Loucy (cell line): ENCODE data around the gene SYT13.

ENCODE experiments used
- H2AFZ ChIP-seq: fragments of 200-600 bp; sonication (generic); 2 replicates; pipeline ENCODE4 v1.6.0; 2016; ENCODE audit warnings: antibody characterized with exemption, mild to moderate bottlenecking, low read length, moderate library complexity
- H3F3A ChIP-seq: fragments of 200-600 bp; 2 replicates; pipeline ENCODE4 v1.6.0; 2016; ENCODE audit warnings: antibody characterized with exemption, low read depth, mild to moderate bottlenecking
- H3K27me3 ChIP-seq: fragments of 200-600 bp; sonication (generic); 2 replicates; pipeline ENCODE4 v1.6.1; 2014; ENCODE audit warnings: low read length, mild to moderate bottlenecking; ENCODE audit not compliant: insufficient read depth, poor library complexity, severe bottlenecking
- H3K36me3 ChIP-seq: fragments of 200-600 bp; sonication (generic); 2 replicates; pipeline ENCODE4 v1.6.1; 2016; ENCODE audit warnings: low read length; ENCODE audit not compliant: insufficient read depth
- H3K4me1 ChIP-seq: fragments of 200-600 bp; sonication (generic); 2 replicates; pipeline ENCODE4 v1.5.1; 2014; ENCODE audit warnings: low read length, mild to moderate bottlenecking; ENCODE audit not compliant: insufficient read depth, poor library complexity, severe bottlenecking
- H3K4me2 ChIP-seq: fragments of 200-600 bp; sonication (generic); 2 replicates; pipeline ENCODE4 v1.6.0; 2014; ENCODE audit warnings: antibody characterized with exemption, low read length, low read depth, mild to moderate bottlenecking; ENCODE audit not compliant: poor library complexity, severe bottlenecking
- H3K4me3 ChIP-seq: fragments of 200-600 bp; sonication (generic); 2 replicates; pipeline ENCODE4 v1.5.1; 2014; ENCODE audit warnings: low read length, mild to moderate bottlenecking, mixed read lengths; ENCODE audit not compliant: poor library complexity, severe bottlenecking
- H3K79me2 ChIP-seq: fragments of 200-600 bp; sonication (generic); 2 replicates; pipeline ENCODE4 v1.6.1; 2014; ENCODE audit warnings: low read length; ENCODE audit not compliant: insufficient read depth
- H3K9ac ChIP-seq: fragments of 200-600 bp; sonication (generic); 2 replicates; pipeline ENCODE4 v1.6.0; 2014; ENCODE audit warnings: mild to moderate bottlenecking, low read depth, low read length, moderate library complexity; ENCODE audit not compliant: poor library complexity, severe bottlenecking
- H3K9me2 ChIP-seq: fragments of 200-600 bp; sonication (generic); replicated peaks from 2 replicates; pipeline ENCODE4 v1.6.1; 2016; ENCODE audit warnings: low read depth, low read length, mixed read lengths
- H3K9me3 ChIP-seq: fragments of 200-600 bp; sonication (generic); 2 replicates; pipeline ENCODE4 v1.6.1; 2014; ENCODE audit warnings: mild to moderate bottlenecking, antibody characterized with exemption, low read length, low read depth; ENCODE audit not compliant: insufficient read depth
- H4K20me1 ChIP-seq: fragments of 200-600 bp; sonication (generic); 2 replicates; pipeline ENCODE4 v1.6.0; 2014; ENCODE audit warnings: antibody characterized with exemption, low read length, mild to moderate bottlenecking; ENCODE audit not compliant: insufficient read depth, poor library complexity, severe bottlenecking
- EZH2phosphoT487 ChIP-seq: fragments of 200-600 bp; IDR thresholded peaks from 2 replicates; pipeline ENCODE4 v1.6.1; 2018; ENCODE audit warnings: antibody characterized with exemption, mild to moderate bottlenecking, moderate library complexity, borderline replicate concordance
- TF ChIP-seq, protein P1 (sequence below): fragments of 200-600 bp; sonication (generic); conservative IDR thresholded peaks from 2 replicates; pipeline ENCODE4 v1.5.1; 2014; ENCODE audit warnings: mild to moderate bottlenecking, antibody characterized with exemption, low read length

SYT13 gene

DNA sequence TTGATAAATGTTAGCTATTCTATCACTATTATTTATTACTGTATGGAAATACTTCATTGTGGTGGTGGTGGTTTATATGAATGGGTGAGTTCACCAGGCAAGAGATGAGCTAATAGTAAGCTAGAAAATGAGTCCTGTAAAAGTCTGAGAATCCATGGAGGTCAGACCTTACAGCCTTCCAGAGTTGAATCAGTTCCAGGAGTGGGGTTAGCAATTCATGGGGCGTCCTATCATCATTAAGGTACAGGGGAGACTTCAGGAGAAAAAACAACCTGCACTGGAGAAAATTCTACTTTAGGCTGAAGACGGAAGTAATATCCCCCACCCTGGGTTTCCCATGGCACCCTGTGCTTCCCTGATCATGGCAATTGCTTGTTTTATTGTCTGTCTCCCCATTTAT lies 6.5 kb downstream of the SYT13 start:
- Histone ChIP-seq H3K4me3 (no peak overlapping the region), H3K36me3 (no peaks in the 10 kb centered on the region), H3K9me3 (no peaks in the 10 kb centered on the region), H3K9me2 (no peaks in the 10 kb centered on the region), H3K79me2 (no peaks in the 10 kb centered on the region), H3K4me2 (no peak overlapping the region), H2AFZ (no peak overlapping the region), H4K20me1 (no peaks in the 10 kb centered on the region), H3K9ac (no peak overlapping the region), H3F3A (no peaks in the 10 kb centered on the region), H3K27me3 (no peaks in the 10 kb centered on the region), H3K4me1 (peaks cover 37% of the 10 kb centered on the region)
- TF ChIP-seq, protein P1, sequence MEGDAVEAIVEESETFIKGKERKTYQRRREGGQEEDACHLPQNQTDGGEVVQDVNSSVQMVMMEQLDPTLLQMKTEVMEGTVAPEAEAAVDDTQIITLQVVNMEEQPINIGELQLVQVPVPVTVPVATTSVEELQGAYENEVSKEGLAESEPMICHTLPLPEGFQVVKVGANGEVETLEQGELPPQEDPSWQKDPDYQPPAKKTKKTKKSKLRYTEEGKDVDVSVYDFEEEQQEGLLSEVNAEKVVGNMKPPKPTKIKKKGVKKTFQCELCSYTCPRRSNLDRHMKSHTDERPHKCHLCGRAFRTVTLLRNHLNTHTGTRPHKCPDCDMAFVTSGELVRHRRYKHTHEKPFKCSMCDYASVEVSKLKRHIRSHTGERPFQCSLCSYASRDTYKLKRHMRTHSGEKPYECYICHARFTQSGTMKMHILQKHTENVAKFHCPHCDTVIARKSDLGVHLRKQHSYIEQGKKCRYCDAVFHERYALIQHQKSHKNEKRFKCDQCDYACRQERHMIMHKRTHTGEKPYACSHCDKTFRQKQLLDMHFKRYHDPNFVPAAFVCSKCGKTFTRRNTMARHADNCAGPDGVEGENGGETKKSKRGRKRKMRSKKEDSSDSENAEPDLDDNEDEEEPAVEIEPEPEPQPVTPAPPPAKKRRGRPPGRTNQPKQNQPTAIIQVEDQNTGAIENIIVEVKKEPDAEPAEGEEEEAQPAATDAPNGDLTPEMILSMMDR = no peak
- TF ChIP-seq EZH2phosphoT487 = no peak

- Histone ChIP-seq H3K9ac (no peak overlapping the region), H3K79me2 (no peaks in the 10 kb centered on the region), H3K9me3 (no peaks in the 10 kb centered on the region), H3K4me3 (no peak overlapping the region), H3K27me3 (no peaks in the 10 kb centered on the region), H3K9me2 (no peaks in the 10 kb centered on the region), H3F3A (no peaks in the 10 kb centered on the region), H3K4me2 (no peak overlapping the region), H4K20me1 (no peaks in the 10 kb centered on the region), H2AFZ (no peak overlapping the region), H3K36me3 (no peaks in the 10 kb centered on the region), H3K4me1 (peaks cover 41% of the 10 kb centered on the region)
- no peak for TF ChIP-seq EZH2phosphoT487
- TF ChIP-seq, protein P1 = no peak
These were observed 7.4 kb downstream of the SYT13 start for GRCh38 chr11:45278714-45279113.

DNA sequence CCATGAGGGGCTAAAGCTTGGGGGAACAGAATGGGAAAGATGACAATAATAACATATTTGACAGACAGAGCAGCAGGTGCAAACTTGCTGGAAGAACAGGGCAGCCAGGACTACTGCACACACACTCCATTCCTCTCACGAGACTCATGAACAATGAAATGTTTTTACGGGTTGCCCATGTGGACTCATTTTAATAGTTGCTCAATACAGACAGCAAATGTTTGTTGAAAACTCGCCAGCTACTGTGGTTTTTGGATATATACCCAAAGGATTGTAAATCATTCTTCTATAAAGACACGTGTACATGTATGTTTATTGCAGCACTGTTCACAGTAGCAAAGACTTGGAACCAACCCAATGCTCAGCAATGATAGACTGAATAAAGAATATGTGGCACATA lies 10.3 kb downstream of the SYT13 start:
- Histone ChIP-seq H4K20me1 (no peaks in the 10 kb centered on the region), H3K27me3 (no peaks in the 10 kb centered on the region), H3K9ac (no peak overlapping the region), H3K9me2 (no peaks in the 10 kb centered on the region), H3K4me2 (no peak overlapping the region), H3K4me3 (no peak overlapping the region), H3K79me2 (no peaks in the 10 kb centered on the region), H3K36me3 (no peaks in the 10 kb centered on the region), H3K4me1 (peaks cover 37% of the 10 kb centered on the region), H2AFZ (no peak overlapping the region), H3F3A (no peaks in the 10 kb centered on the region), H3K9me3 (no peaks in the 10 kb centered on the region)
- no peak for TF ChIP-seq EZH2phosphoT487
- TF ChIP-seq, protein P1 = no peak
